HepG2 (cell line): Measurements from ENCODE around the gene EFNA2. TPM values are rescaled to one million over a fixed set of nuclear protein-coding genes. Genes with fewer than 3 reads are reported as not detected.
"Not testable (repeated sequence)": the region's sequence is repeated elsewhere in the genome, so short reads cannot be mapped to it uniquely, and the experiment has no call there.

Experiments
- ATF7-NPFF ChIP-seq: sonication (generic); formaldehyde crosslinking; IDR thresholded peaks from 2 replicates; pipeline ENCODE4 v1.8.1; 2023; ENCODE audit warnings: mild to moderate bottlenecking, low read depth, missing genetic modification reagents, moderate library complexity
- CC2D1A ChIP-seq: sonication (generic); formaldehyde crosslinking; IDR thresholded peaks from 2 replicates; pipeline ENCODE4 v1.8.1; 2023; ENCODE audit warnings: mild to moderate bottlenecking, missing genetic modification reagents
- EP300 ChIP-seq, 3 experiments: sonication (generic) in 1 of 3; formaldehyde crosslinking in 1 of 3; IDR thresholded peaks; 2 replicates each; pipeline versions ENCODE4 v1.5.1 to v1.6.1; 2011 to 2020; ENCODE audit warnings: low read depth in 2 of 3, low read length in 2 of 3, borderline replicate concordance in 1 of 3, improper control_type of control experiment in 1 of 3, mild to moderate bottlenecking in 1 of 3, missing genetic modification reagents in 1 of 3, moderate library complexity in 1 of 3
- GFI1 ChIP-seq: sonication (generic); formaldehyde crosslinking; IDR thresholded peaks from 2 replicates; pipeline ENCODE4 v1.5.0; 2020; ENCODE audit warnings: missing genetic modification reagents, mild to moderate bottlenecking, borderline replicate concordance
- KDM1A ChIP-seq: IDR thresholded peaks from 2 replicates; pipeline ENCODE4 v1.6.1; 2016; ENCODE audit warnings: missing compliant biosample characterization
- KLF16 ChIP-seq, 2 experiments: sonication (generic) in 1 of 2; formaldehyde crosslinking in 1 of 2; IDR thresholded peaks; 2 replicates each; pipeline versions ENCODE4 v1.6.1 to v1.8.0; 2016 to 2023; ENCODE audit warnings: missing genetic modification reagents in 2 of 2, missing compliant biosample characterization in 1 of 2
- MAZ ChIP-seq, 2 experiments: sonication (generic) in 1 of 2; formaldehyde crosslinking in 1 of 2; IDR thresholded peaks; 2 replicates each; pipeline versions ENCODE4 v1.5.0 to v1.6.1; 2012 to 2020; ENCODE audit warnings: low read depth in 2 of 2, mild to moderate bottlenecking in 2 of 2, borderline replicate concordance in 1 of 2, improper control_type of control experiment in 1 of 2, low read length in 1 of 2, missing genetic modification reagents in 1 of 2, moderate library complexity in 1 of 2
- PHF21A ChIP-seq: sonication (generic); formaldehyde crosslinking; IDR thresholded peaks from 2 replicates; pipeline ENCODE4 v1.5.0; 2020; ENCODE audit warnings: mild to moderate bottlenecking, missing genetic modification reagents
- PITX1 ChIP-seq: sonication (generic); formaldehyde crosslinking; IDR thresholded peaks from 2 replicates; pipeline ENCODE4 v1.5.1; 2020; ENCODE audit warnings: mild to moderate bottlenecking, missing genetic modification reagents
- THAP9 ChIP-seq: sonication (generic); formaldehyde crosslinking; IDR thresholded peaks from 2 replicates; pipeline ENCODE4; 2020; ENCODE audit warnings: missing genetic modification reagents, mild to moderate bottlenecking, borderline replicate concordance
- TOPORS ChIP-seq: sonication (generic); formaldehyde crosslinking; IDR thresholded peaks from 2 replicates; pipeline ENCODE4 v1.8.0; 2023; ENCODE audit warnings: mild to moderate bottlenecking, missing genetic modification reagents
- ZFP91 ChIP-seq: sonication (generic); formaldehyde crosslinking; IDR thresholded peaks from 2 replicates; pipeline ENCODE4 v1.9.0; 2022; ENCODE audit warnings: missing genetic modification reagents, mild to moderate bottlenecking, borderline replicate concordance
- polyA plus RNA-seq, 8 experiments: library from polyadenylated mRNA; depleted of rRNA in 3 of 8; stranded (reverse) in 7 of 8; unstranded in 1 of 8; fragments of >200 nt; fragmentation: Illumina TruSeq in 4 of 8; extraction: Trizol in 4 of 8; gene quantifications; 2 replicates each; pipeline versions ENCODE4 v1.2.1 to v1.2.3, GENCODE V29; 2011 to 2016; ENCODE audit warnings: low read depth in 4 of 8, missing spikeins in 1 of 8, mixed read lengths in 1 of 8; ENCODE audit not compliant: insufficient read depth in 1 of 8
- total RNA-seq, 5 experiments: library from RNA; depleted of rRNA; stranded (reverse); fragments of >200 nt; fragmentation: Illumina TruSeq; extraction: Trizol; gene quantifications; 2 replicates each; pipeline ENCODE4 v1.2.3, GENCODE V29; 2016; ENCODE audit warnings: low read depth in 1 of 5
- TF ChIP-seq, protein P1 (sequence below): sonication (generic); formaldehyde crosslinking; IDR thresholded peaks from 2 replicates; pipeline ENCODE4 v1.4.0; 2020; ENCODE audit warnings: missing genetic modification reagents, mild to moderate bottlenecking, borderline replicate concordance
- TF ChIP-seq, protein P2 (sequence below): sonication (generic); formaldehyde crosslinking; IDR thresholded peaks from 2 replicates; pipeline ENCODE4 v1.5.1; 2020; ENCODE audit warnings: mild to moderate bottlenecking, missing genetic modification reagents, moderate library complexity

Gene EFNA2
- total and polyA plus RNA-seq, 2 of the 13 experiments (the other 11 are each of a cell fraction or from before 2014, with no cell fraction given) = 6.0 to 9.9 TPM

- TF ChIP-seq ZFP91 (CRISPR knock-in tag) = peak; percentile 70; the same call in 1 of the 2 replicates
- peak; percentile 86 for TF ChIP-seq PHF21A (CRISPR knock-in tag)
- 0 out of 2 replicates have a peak, but pooled peaks have one; percentile 27 for TF ChIP-seq TOPORS
- peak in 1 of 2 experiments; percentile 49; a peak in 2 of 4 replicates for TF ChIP-seq EP300 (IDR thresholded peaks at IDR 0.05; ENCODE audit: low read depth in 2 of 2, low read length in 2 of 2)
- not testable (repeated sequence) for TF ChIP-seq EP300 (CRISPR knock-in tag; IDR thresholded peaks at IDR 0.05; ENCODE audit: borderline replicate concordance); MAZ (IDR thresholded peaks at IDR 0.05; ENCODE audit: borderline replicate concordance, low read depth, low read length)
- TF ChIP-seq, protein P1, sequence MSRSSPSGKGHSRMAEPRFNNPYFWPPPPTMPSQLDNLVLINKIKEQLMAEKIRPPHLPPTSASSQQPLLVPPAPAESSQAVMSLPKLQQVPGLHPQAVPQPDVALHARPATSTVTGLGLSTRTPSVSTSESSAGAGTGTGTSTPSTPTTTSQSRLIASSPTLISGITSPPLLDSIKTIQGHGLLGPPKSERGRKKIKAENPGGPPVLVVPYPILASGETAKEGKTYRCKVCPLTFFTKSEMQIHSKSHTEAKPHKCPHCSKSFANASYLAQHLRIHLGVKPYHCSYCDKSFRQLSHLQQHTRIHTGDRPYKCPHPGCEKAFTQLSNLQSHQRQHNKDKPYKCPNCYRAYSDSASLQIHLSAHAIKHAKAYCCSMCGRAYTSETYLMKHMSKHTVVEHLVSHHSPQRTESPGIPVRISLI (CRISPR knock-in tag) = peak; percentile 93
- TF ChIP-seq MAZ (CRISPR knock-in tag; IDR thresholded peaks at IDR 0.05; ENCODE audit: low read depth) = peak; percentile 6; the same call in 1 of the 2 replicates
- TF ChIP-seq ATF7-NPFF (CRISPR knock-in tag) = 0 out of 2 replicates have a peak, but pooled peaks have one; percentile 22
- TF ChIP-seq, protein P2, sequence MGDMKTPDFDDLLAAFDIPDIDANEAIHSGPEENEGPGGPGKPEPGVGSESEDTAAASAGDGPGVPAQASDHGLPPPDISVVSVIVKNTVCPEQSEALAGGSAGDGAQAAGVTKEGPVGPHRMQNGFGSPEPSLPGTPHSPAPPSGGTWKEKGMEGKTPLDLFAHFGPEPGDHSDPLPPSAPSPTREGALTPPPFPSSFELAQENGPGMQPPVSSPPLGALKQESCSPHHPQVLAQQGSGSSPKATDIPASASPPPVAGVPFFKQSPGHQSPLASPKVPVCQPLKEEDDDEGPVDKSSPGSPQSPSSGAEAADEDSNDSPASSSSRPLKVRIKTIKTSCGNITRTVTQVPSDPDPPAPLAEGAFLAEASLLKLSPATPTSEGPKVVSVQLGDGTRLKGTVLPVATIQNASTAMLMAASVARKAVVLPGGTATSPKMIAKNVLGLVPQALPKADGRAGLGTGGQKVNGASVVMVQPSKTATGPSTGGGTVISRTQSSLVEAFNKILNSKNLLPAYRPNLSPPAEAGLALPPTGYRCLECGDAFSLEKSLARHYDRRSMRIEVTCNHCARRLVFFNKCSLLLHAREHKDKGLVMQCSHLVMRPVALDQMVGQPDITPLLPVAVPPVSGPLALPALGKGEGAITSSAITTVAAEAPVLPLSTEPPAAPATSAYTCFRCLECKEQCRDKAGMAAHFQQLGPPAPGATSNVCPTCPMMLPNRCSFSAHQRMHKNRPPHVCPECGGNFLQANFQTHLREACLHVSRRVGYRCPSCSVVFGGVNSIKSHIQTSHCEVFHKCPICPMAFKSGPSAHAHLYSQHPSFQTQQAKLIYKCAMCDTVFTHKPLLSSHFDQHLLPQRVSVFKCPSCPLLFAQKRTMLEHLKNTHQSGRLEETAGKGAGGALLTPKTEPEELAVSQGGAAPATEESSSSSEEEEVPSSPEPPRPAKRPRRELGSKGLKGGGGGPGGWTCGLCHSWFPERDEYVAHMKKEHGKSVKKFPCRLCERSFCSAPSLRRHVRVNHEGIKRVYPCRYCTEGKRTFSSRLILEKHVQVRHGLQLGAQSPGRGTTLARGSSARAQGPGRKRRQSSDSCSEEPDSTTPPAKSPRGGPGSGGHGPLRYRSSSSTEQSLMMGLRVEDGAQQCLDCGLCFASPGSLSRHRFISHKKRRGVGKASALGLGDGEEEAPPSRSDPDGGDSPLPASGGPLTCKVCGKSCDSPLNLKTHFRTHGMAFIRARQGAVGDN (CRISPR knock-in tag) = peak; percentile 83
- TF ChIP-seq CC2D1A (CRISPR knock-in tag) = 0 out of 2 replicates have a peak, but pooled peaks have one; percentile 47
- 0 out of 4 replicates have a peak, but pooled peaks of 1 of the 2 experiments have one; percentile 15 for TF ChIP-seq KLF16 (CRISPR knock-in tag; IDR thresholded peaks at IDR 0.05)
- peak; percentile 70 for TF ChIP-seq THAP9 (CRISPR knock-in tag)
- peak; percentile 57 for TF ChIP-seq PITX1
- TF ChIP-seq KDM1A = peak; percentile 37; the same call in 1 of the 2 replicates
- peak; percentile 60; the same call in 1 of the 2 replicates for TF ChIP-seq GFI1 (CRISPR knock-in tag)
Measured at GRCh38 chr19:1246265-1247087, 39.2 kb upstream of the EFNA2 start (continued).
